ENCODE measurements around the gene ARHGAP29. TPM values are rescaled to one million over a fixed set of nuclear protein-coding genes. Genes with fewer than 3 reads are reported as not detected.
A peak's percentile ranks its signal among the peaks of the same experiment; 100 is the strongest.

Gene ARHGAP29
- polyA plus RNA-seq, 1 experiment: 21.5 TPM

- POLR2A ChIA-PET: no interaction called here
- TF ChIP-seq, protein P1, sequence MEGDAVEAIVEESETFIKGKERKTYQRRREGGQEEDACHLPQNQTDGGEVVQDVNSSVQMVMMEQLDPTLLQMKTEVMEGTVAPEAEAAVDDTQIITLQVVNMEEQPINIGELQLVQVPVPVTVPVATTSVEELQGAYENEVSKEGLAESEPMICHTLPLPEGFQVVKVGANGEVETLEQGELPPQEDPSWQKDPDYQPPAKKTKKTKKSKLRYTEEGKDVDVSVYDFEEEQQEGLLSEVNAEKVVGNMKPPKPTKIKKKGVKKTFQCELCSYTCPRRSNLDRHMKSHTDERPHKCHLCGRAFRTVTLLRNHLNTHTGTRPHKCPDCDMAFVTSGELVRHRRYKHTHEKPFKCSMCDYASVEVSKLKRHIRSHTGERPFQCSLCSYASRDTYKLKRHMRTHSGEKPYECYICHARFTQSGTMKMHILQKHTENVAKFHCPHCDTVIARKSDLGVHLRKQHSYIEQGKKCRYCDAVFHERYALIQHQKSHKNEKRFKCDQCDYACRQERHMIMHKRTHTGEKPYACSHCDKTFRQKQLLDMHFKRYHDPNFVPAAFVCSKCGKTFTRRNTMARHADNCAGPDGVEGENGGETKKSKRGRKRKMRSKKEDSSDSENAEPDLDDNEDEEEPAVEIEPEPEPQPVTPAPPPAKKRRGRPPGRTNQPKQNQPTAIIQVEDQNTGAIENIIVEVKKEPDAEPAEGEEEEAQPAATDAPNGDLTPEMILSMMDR (IDR thresholded peaks at IDR 0.05; ENCODE audit: insufficient read depth, low read depth, low read length): no peak
- Histone ChIP-seq H3K27me3 (ENCODE audit: control insufficient read depth, insufficient read depth, low read length) (no peaks in the 10 kb centered on the region), H3K36me3 (ENCODE audit: control insufficient read depth, insufficient read depth, low read length) (no peaks in the 10 kb centered on the region), H3K4me3 (ENCODE audit: low read depth, low read length) (no peak overlapping the region)
- DNase-seq (ENCODE audit: low read depth): no peak
- CTCF ChIA-PET: no interaction called here
These were observed 27.6 kb upstream of the ARHGAP29 start for GRCh38 chr1:94265011-94265422.

GRCh38 chr1:94260635-94261387, 23.4 kb upstream of the ARHGAP29 start:
- H3K4me3 ChIP-seq (ENCODE audit: low read depth, low read length): no peak overlapping the region
- DNase-seq (ENCODE audit: low read depth): no peak
- H3K27me3 ChIP-seq (ENCODE audit: control insufficient read depth, insufficient read depth, low read length): no peaks in the 10 kb centered on the region
- ChIA-PET POLR2A (no interaction called here), CTCF (interaction anchor here (0.6 to 3.6 kb wide), 7 partner anchors 9 to 235 kb away, joined by 3 to 17 read pairs (median 3); no protein-coding TSS in a partner anchor)
- no peaks in the 10 kb centered on the region for H3K36me3 ChIP-seq (ENCODE audit: control insufficient read depth, insufficient read depth, low read length)
- TF ChIP-seq, protein P1 (IDR thresholded peaks at IDR 0.05; ENCODE audit: insufficient read depth, low read depth, low read length): no peak

GRCh38 chr1:94259635-94260289, 22.4 kb upstream of the ARHGAP29 start:
- no peaks in the 10 kb centered on the region for H3K36me3 ChIP-seq (ENCODE audit: control insufficient read depth, insufficient read depth, low read length)
- no peak for DNase-seq (ENCODE audit: low read depth)
- CTCF ChIA-PET: interaction anchor here (1.0 to 3.6 kb wide), 5 partner anchors 10 to 219 kb away, joined by 3 to 17 read pairs (median 6); no protein-coding TSS in a partner anchor
- TF ChIP-seq, protein P1 (IDR thresholded peaks at IDR 0.05; ENCODE audit: insufficient read depth, low read depth, low read length): no peak
- no peak overlapping the region for H3K4me3 ChIP-seq (ENCODE audit: low read depth, low read length)
- POLR2A ChIA-PET: no interaction called here
- no peaks in the 10 kb centered on the region for H3K27me3 ChIP-seq (ENCODE audit: control insufficient read depth, insufficient read depth, low read length)

- ChIA-PET CTCF (interaction anchor here (1.0 to 3.6 kb wide), 3 partner anchors 11 to 76 kb away, joined by 3 to 17 read pairs (median 4); no protein-coding TSS in a partner anchor), POLR2A (interaction anchor here (0.7 to 1.0 kb wide), 2 partner anchors 21 to 392 kb away, joined by 3 to 4 read pairs; partner anchors contain the start of gene ARHGAP29)
- peak; percentile 95 for DNase-seq (ENCODE audit: low read depth)
- TF ChIP-seq, protein P1 (IDR thresholded peaks at IDR 0.05; ENCODE audit: insufficient read depth, low read depth, low read length): no peak
- Histone ChIP-seq H3K27me3 (ENCODE audit: control insufficient read depth, insufficient read depth, low read length) (no peaks in the 10 kb centered on the region), H3K36me3 (ENCODE audit: control insufficient read depth, insufficient read depth, low read length) (no peaks in the 10 kb centered on the region), H3K4me3 (ENCODE audit: low read depth, low read length) (no peak overlapping the region)
These were observed 21.5 kb upstream of the ARHGAP29 start for GRCh38 chr1:94258873-94259331.

GRCh38 chr1:94257444-94257843, 20.1 kb upstream of the ARHGAP29 start:
- TF ChIP-seq, protein P1 (IDR thresholded peaks at IDR 0.05; ENCODE audit: insufficient read depth, low read depth, low read length): no peak
- H3K36me3 ChIP-seq (ENCODE audit: control insufficient read depth, insufficient read depth, low read length): no peaks in the 10 kb centered on the region
- no peaks in the 10 kb centered on the region for H3K27me3 ChIP-seq (ENCODE audit: control insufficient read depth, insufficient read depth, low read length)
- no peak overlapping the region for H3K4me3 ChIP-seq (ENCODE audit: low read depth, low read length)
- no peak for DNase-seq (ENCODE audit: low read depth)
- POLR2A ChIA-PET: no interaction called here
- CTCF ChIA-PET: interaction anchor here (1.0 to 1.4 kb wide), 6 partner anchors 50 to 212 kb away, joined by 3 read pairs; no protein-coding TSS in a partner anchor
